ENCODE results near the gene LMBR1.
"Not testable (repeated sequence)": the region's sequence is repeated elsewhere in the genome, so short reads cannot be mapped to it uniquely, and the experiment has no call there.

LMBR1 gene

GRCh38 chr7:156848979-156849378 lies 44.0 kb downstream of the LMBR1 start:
- TF ChIP-seq EZH2phosphoT487 (conservative IDR thresholded peaks at IDR 0.05; ENCODE audit: low read length), result no peak
- TF ChIP-seq CTCF (IDR thresholded peaks at IDR 0.05; ENCODE audit: insufficient read depth, low read length, poor library complexity, severe bottlenecking), result no peak
- H3K27me3 ChIP-seq (ENCODE audit: low read length), result no peaks in the 10 kb centered on the region
- no peak overlapping the region for H3K4me2 ChIP-seq (ENCODE audit: low read depth, low read length, poor library complexity, severe bottlenecking)
- H3K27ac ChIP-seq (ENCODE audit: low read depth, low read length), result no peak overlapping the region
- H2AFZ ChIP-seq (ENCODE audit: low read depth, low read length, severe bottlenecking), result no peak overlapping the region
- peaks cover 9% of the 10 kb centered on the region; the same call in 1 of the 2 replicates for H4K20me1 ChIP-seq (ENCODE audit: low read depth, low read length)
- peaks cover 87% of the 10 kb centered on the region for H3K79me2 ChIP-seq (ENCODE audit: insufficient read depth, low read length)
- no peaks in the 10 kb centered on the region for H3F3A ChIP-seq (ENCODE audit: insufficient read depth)
- peaks cover 4% of the 10 kb centered on the region; the same call in 1 of the 2 replicates for H3K36me3 ChIP-seq (ENCODE audit: low read length)
- H3K9me2 ChIP-seq (replicated peaks; ENCODE audit: insufficient read depth, low read length), result no peaks in the 10 kb centered on the region
- no peaks in the 10 kb centered on the region for H3K9me3 ChIP-seq (ENCODE audit: insufficient read depth, low read length)
- no peak overlapping the region for H3K9ac ChIP-seq (ENCODE audit: low read length)
- H3K4me3 ChIP-seq (ENCODE audit: insufficient read depth, low read length, poor library complexity, severe bottlenecking), result no peak overlapping the region

GRCh38 chr7:156845379-156846101 lies 47.4 kb downstream of the LMBR1 start:
- Histone ChIP-seq H3K79me2 (ENCODE audit: insufficient read depth, low read length) (peaks cover 67% of the 10 kb centered on the region), H3K4me2 (ENCODE audit: low read depth, low read length, poor library complexity, severe bottlenecking) (no peak overlapping the region), H3K9me2 (replicated peaks; ENCODE audit: insufficient read depth, low read length) (no peaks in the 10 kb centered on the region), H3K9ac (ENCODE audit: low read length) (no peak overlapping the region), H3K27me3 (ENCODE audit: low read length) (no peaks in the 10 kb centered on the region), H3K9me3 (ENCODE audit: insufficient read depth, low read length) (no peaks in the 10 kb centered on the region), H3F3A (ENCODE audit: insufficient read depth) (no peaks in the 10 kb centered on the region), H3K4me3 (ENCODE audit: insufficient read depth, low read length, poor library complexity, severe bottlenecking) (no peak overlapping the region), H2AFZ (ENCODE audit: low read depth, low read length, severe bottlenecking) (no peak overlapping the region), H3K27ac (ENCODE audit: low read depth, low read length) (no peak overlapping the region), H4K20me1 (ENCODE audit: low read depth, low read length) (peaks cover 9% of the 10 kb centered on the region; the same call in 1 of the 2 replicates), H3K36me3 (ENCODE audit: low read length) (peaks cover under 1% of the 10 kb centered on the region; the same call in 1 of the 2 replicates)
- TF ChIP-seq EZH2phosphoT487 (conservative IDR thresholded peaks at IDR 0.05; ENCODE audit: low read length), result no peak
- no peak for TF ChIP-seq CTCF (IDR thresholded peaks at IDR 0.05; ENCODE audit: insufficient read depth, low read length, poor library complexity, severe bottlenecking)

- not testable (repeated sequence) for H3K4me2 ChIP-seq (ENCODE audit: low read depth, low read length, poor library complexity, severe bottlenecking); H3K36me3 ChIP-seq (ENCODE audit: low read length); H2AFZ ChIP-seq (ENCODE audit: low read depth, low read length, severe bottlenecking); H3K9me2 ChIP-seq (replicated peaks; ENCODE audit: insufficient read depth, low read length); H3K27me3 ChIP-seq (ENCODE audit: low read length); H3K9me3 ChIP-seq (ENCODE audit: insufficient read depth, low read length); H3K4me3 ChIP-seq (ENCODE audit: insufficient read depth, low read length, poor library complexity, severe bottlenecking); H4K20me1 ChIP-seq (ENCODE audit: low read depth, low read length); H3K27ac ChIP-seq (ENCODE audit: low read depth, low read length); H3K9ac ChIP-seq (ENCODE audit: low read length); H3F3A ChIP-seq (ENCODE audit: insufficient read depth)
- H3K79me2 ChIP-seq (ENCODE audit: insufficient read depth, low read length), result peaks cover 61% of the 10 kb centered on the region
Observed at GRCh38 chr7:156843582-156843981, 49.4 kb downstream of the LMBR1 start.

- no peaks in the 10 kb centered on the region for H3K9me2 ChIP-seq (replicated peaks; ENCODE audit: insufficient read depth, low read length)
- no peak overlapping the region for H3K4me2 ChIP-seq (ENCODE audit: low read depth, low read length, poor library complexity, severe bottlenecking)
- H3K4me3 ChIP-seq (ENCODE audit: insufficient read depth, low read length, poor library complexity, severe bottlenecking), result no peak overlapping the region
- H3K9ac ChIP-seq (ENCODE audit: low read length), result no peak overlapping the region
- no peaks in the 10 kb centered on the region for H3K36me3 ChIP-seq (ENCODE audit: low read length)
- H3K27ac ChIP-seq (ENCODE audit: low read depth, low read length), result no peak overlapping the region
- H4K20me1 ChIP-seq (ENCODE audit: low read depth, low read length), result peaks cover 9% of the 10 kb centered on the region; the same call in 1 of the 2 replicates
- TF ChIP-seq EZH2phosphoT487 (conservative IDR thresholded peaks at IDR 0.05; ENCODE audit: low read length) (no peak), CTCF (IDR thresholded peaks at IDR 0.05; ENCODE audit: insufficient read depth, low read length, poor library complexity, severe bottlenecking) (no peak)
- no peaks in the 10 kb centered on the region for H3K27me3 ChIP-seq (ENCODE audit: low read length)
- H3K79me2 ChIP-seq (ENCODE audit: insufficient read depth, low read length), result peaks cover 63% of the 10 kb centered on the region
- H2AFZ ChIP-seq (ENCODE audit: low read depth, low read length, severe bottlenecking), result no peak overlapping the region
- H3F3A ChIP-seq (ENCODE audit: insufficient read depth), result no peaks in the 10 kb centered on the region
- H3K9me3 ChIP-seq (ENCODE audit: insufficient read depth, low read length), result no peaks in the 10 kb centered on the region
Observed at GRCh38 chr7:156843157-156843556, 49.8 kb downstream of the LMBR1 start.
